Esophagus muscularis mucosa (tissue), 4 donors: ENCODE data around the gene CUX1.

ENCODE experiments used
- CTCF ChIP-seq, 3 experiments: fragments of 200-600 bp in 2 of 3; fragments of 450-650 bp in 1 of 3; sonication (generic) in 2 of 3; IDR thresholded peaks; one replicate each; pipeline ENCODE4 v1.5.1; 2017 to 2019; ENCODE audit warnings: antibody characterized with exemption in 3 of 3, mild to moderate bottlenecking in 2 of 3, moderate library complexity in 1 of 3
- EP300 ChIP-seq: sonication (generic); formaldehyde crosslinking; IDR thresholded peaks from one replicate; pipeline ENCODE4 v1.6.1; 2017; ENCODE audit warnings: antibody characterized with exemption
- POLR2A ChIP-seq: fragments of 450-650 bp; IDR thresholded peaks from one replicate; pipeline ENCODE4 v1.6.1; 2017; ENCODE audit warnings: antibody characterized with exemption, moderate library complexity, mild to moderate bottlenecking, low read depth
- POLR2AphosphoS5 ChIP-seq, 2 donors: sonication (generic); formaldehyde crosslinking; IDR thresholded peaks; one replicate each; pipeline ENCODE4 v1.6.1; 2017; ENCODE audit warnings: antibody characterized with exemption in 2 of 2

- TF ChIP-seq POLR2AphosphoS5 (IDR thresholded peaks at IDR 0.05), result no peak
- TF ChIP-seq CTCF (IDR thresholded peaks at IDR 0.05), result no peak
- TF ChIP-seq POLR2A, result no peak
- no peak for TF ChIP-seq EP300
Observed at GRCh38 chr7:101983147-101983811, 165.9 kb downstream of the CUX1 start.
